Thyroid gland (tissue), 4 donors: ENCODE data around the gene TIAL1. TPM values are rescaled to one million over a fixed set of nuclear protein-coding genes. Genes with fewer than 3 reads are reported as not detected.

Experiments used
- DNase-seq, 2 donors: peaks; one replicate each; pipeline ENCODE4 v3.0.0-alpha.2; 2019
- H3K27ac ChIP-seq, 3 donors: fragments of 200-600 bp; sonication (generic); 1 replicate in 2 of 3; 2 replicates in 1 of 3; pipeline ENCODE4 v1.5.1; 2016 to 2019; ENCODE audit warnings: mild to moderate bottlenecking in 1 of 3, moderate library complexity in 1 of 3
- H3K27me3 ChIP-seq: fragments of 200-600 bp; sonication (generic); one replicate; pipeline ENCODE4 v1.5.1; 2019
- H3K36me3 ChIP-seq, 2 donors: fragments of 200-600 bp; sonication (generic); one replicate each; pipeline ENCODE4 v1.5.1; 2016 to 2019
- H3K4me1 ChIP-seq, 2 donors: fragments of 200-600 bp; sonication (generic); one replicate each; pipeline ENCODE4 v1.5.1; 2017 to 2019
- H3K4me3 ChIP-seq, 3 donors: fragments of 200-600 bp; sonication (generic); replicated peaks in 1 of 3; 1 replicate in 2 of 3; 2 replicates in 1 of 3; pipeline ENCODE4 v1.5.1; 2016; ENCODE audit warnings: mild to moderate bottlenecking in 1 of 3
- H3K9me3 ChIP-seq: fragments of 200-600 bp; sonication (generic); one replicate; pipeline ENCODE4 v1.5.1; 2017
- POLR2A ChIP-seq, 2 donors: fragments of 450-650 bp; IDR thresholded peaks; one replicate each; pipeline ENCODE4 v1.6.1; 2017; ENCODE audit warnings: antibody characterized with exemption in 2 of 2, mild to moderate bottlenecking in 2 of 2, moderate library complexity in 1 of 2
- WGBS, 2 donors: methylation state at CpG; one replicate each; pipeline ENCODE4 v1.1.5; 2017; 5-methylcytosine and 5-hydroxymethylcytosine counted together
- intact Hi-C: fragments of 100-400 bp; cut with DNase I; formaldehyde crosslinking; loops from one replicate; pipeline ENCODE4 v1.15.1; 2023
- total RNA-seq, 4 donors: library from RNA; depleted of rRNA; stranded (reverse); fragments of >200 nt; gene quantifications; one replicate each; pipeline ENCODE4 v1.2.3, GENCODE V29; 2016
- TF ChIP-seq, protein P1 (sequence below), 6 experiments: fragments of 200-600 bp in 3 of 6; fragments of 450-650 bp in 3 of 6; sonication (generic) in 3 of 6; IDR thresholded peaks; one replicate each; pipeline ENCODE4 v1.5.1; 2016 to 2019; ENCODE audit warnings: antibody characterized with exemption in 6 of 6, mild to moderate bottlenecking in 2 of 6, inconsistent platforms in 1 of 6, moderate library complexity in 1 of 6

Gene TIAL1
- total RNA-seq, 4 donors from 2014 or later = 89.3 to 119 (median 95.5) TPM

DNA sequence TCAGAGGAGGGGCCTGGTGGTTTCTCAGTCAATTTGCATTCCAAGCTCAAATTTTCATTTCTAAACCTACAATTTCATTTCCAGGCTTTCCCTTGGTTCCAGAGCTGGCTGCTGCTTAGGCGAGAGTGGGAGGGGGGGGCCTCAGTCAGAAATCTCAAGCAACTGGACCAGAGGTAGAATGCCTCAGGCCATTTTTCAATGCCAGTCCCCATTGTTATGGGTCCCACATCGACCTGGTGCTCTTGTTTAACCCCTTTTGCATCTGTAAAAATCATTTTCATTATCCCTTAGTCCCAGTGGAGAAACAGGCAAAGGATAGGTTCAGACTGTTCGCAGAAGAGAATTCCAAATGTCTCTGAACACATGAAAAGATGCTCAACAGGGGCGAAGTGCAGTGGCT, 40.9 kb upstream of the TIAL1 start:
- Histone ChIP-seq H3K9me3 (no peaks in the 10 kb centered on the region), H3K4me3 (no peak overlapping the region), H3K36me3 (no peaks in the 10 kb centered on the region), H3K4me1 (peaks cover 0 to 8% of the 10 kb centered on the region in 2 donors), H3K27me3 (no peaks in the 10 kb centered on the region), H3K27ac (no peak overlapping the region)
- intact Hi-C loops = no loop called here
- WGBS, 2 donors = 80 to 82% methylated on average over 4 of the region's 4 CpGs
- no peak for DNase-seq
- TF ChIP-seq, protein P1, sequence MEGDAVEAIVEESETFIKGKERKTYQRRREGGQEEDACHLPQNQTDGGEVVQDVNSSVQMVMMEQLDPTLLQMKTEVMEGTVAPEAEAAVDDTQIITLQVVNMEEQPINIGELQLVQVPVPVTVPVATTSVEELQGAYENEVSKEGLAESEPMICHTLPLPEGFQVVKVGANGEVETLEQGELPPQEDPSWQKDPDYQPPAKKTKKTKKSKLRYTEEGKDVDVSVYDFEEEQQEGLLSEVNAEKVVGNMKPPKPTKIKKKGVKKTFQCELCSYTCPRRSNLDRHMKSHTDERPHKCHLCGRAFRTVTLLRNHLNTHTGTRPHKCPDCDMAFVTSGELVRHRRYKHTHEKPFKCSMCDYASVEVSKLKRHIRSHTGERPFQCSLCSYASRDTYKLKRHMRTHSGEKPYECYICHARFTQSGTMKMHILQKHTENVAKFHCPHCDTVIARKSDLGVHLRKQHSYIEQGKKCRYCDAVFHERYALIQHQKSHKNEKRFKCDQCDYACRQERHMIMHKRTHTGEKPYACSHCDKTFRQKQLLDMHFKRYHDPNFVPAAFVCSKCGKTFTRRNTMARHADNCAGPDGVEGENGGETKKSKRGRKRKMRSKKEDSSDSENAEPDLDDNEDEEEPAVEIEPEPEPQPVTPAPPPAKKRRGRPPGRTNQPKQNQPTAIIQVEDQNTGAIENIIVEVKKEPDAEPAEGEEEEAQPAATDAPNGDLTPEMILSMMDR (IDR thresholded peaks at IDR 0.05) = no peak
- no peak for TF ChIP-seq POLR2A (IDR thresholded peaks at IDR 0.05)

DNA sequence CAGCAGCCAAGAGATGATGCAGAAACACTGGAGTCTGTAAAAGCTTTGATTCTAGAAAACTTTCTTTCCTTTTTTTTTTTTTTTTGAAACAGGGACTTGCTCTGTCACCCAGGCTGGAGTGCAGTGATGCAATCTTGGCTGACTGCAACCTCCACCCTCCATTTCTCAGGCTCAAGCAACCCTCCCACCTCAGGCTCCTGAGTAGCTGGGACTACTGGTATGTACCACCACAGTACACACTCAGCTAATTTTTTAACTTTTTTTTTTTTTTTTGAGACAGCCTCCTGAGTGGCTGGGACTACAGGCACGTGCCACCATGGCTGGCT, 37.4 kb upstream of the TIAL1 start:
- DNase-seq = peak; percentile 67 to 70
- TF ChIP-seq, protein P1 (IDR thresholded peaks at IDR 0.05) = no peak
- no peak for TF ChIP-seq POLR2A (IDR thresholded peaks at IDR 0.05)
- Histone ChIP-seq H3K9me3 (no peaks in the 10 kb centered on the region), H3K27me3 (no peaks in the 10 kb centered on the region), H3K4me3 (no peak overlapping the region), H3K27ac (no peak overlapping the region), H3K4me1 (peaks cover 0 to 8% of the 10 kb centered on the region in 2 donors), H3K36me3 (no peaks in the 10 kb centered on the region)
- 40 to 43% methylated on average over 1 of the region's 1 CpG for WGBS, 2 donors
- intact Hi-C loops = no loop called here

DNA sequence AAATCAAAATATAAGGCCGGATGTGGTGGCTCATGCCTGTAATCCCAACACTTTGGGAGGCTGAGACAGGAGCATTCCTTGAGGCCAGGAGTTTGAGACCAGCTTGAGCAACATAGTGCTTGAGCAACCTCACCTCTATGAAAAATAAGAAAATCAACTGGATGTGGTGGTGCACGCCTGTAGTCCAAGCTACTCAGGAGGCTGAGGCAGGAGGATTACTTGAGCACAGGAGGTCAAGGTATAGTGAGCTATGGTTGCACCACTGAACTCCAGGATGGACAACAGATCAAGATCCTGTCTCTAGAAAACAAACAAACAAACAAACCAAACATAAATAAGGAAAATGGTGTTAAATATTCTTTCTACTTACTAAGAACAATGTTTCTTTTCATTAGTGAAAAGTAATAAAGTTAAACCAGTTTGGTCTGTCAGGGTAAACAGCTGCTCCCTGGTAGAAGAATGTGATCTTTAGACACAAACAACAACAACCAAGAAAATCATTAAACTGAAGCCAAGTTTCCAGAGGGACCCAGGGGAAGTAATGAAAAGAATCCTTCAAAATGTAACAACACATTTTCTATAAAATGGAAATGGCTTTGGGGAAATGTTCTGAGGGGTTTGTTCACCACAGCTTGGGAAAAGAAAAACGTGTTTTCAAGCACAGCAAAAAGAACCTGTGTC, 36.9 kb upstream of the TIAL1 start:
- H3K36me3 ChIP-seq = no peaks in the 10 kb centered on the region
- no peak for DNase-seq
- H3K4me3 ChIP-seq = no peak overlapping the region
- H3K9me3 ChIP-seq = no peaks in the 10 kb centered on the region
- TF ChIP-seq, protein P1 (IDR thresholded peaks at IDR 0.05) = no peak
- TF ChIP-seq POLR2A (IDR thresholded peaks at IDR 0.05) = no peak
- no peak overlapping the region for H3K27ac ChIP-seq
- WGBS, 2 donors = 70% methylated on average over 3 of the region's 3 CpGs
- peaks cover 0 to 8% of the 10 kb centered on the region in 2 donors for H3K4me1 ChIP-seq
- H3K27me3 ChIP-seq = no peaks in the 10 kb centered on the region
- intact Hi-C loops = no loop called here

DNA sequence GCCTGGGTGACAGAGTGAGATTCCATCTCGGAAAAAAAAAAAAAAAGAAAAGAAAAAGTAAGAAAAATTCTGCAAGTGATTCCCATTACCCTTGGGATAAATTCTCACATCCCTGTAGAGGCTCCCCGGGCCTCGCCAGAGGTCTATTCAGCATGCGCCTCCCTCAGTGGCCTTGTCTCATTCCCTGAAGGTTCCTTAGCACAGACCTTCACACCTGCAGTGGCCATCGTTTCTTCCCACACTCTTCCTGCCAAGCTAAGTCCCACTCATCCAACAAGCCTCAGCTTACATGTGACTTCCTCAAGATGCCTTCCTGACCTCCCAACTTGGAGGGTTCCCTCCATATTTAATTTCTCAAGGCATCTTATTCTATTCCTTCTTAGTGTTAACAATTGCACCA, 33.5 kb upstream of the TIAL1 start:
- WGBS, 2 donors = 83 to 87% methylated on average over 5 of the region's 5 CpGs
- no peak for TF ChIP-seq POLR2A (IDR thresholded peaks at IDR 0.05)
- TF ChIP-seq, protein P1 (IDR thresholded peaks at IDR 0.05) = no peak
- no peak overlapping the region for H3K4me3 ChIP-seq
- H3K9me3 ChIP-seq = no peaks in the 10 kb centered on the region
- no peaks in the 10 kb centered on the region for H3K36me3 ChIP-seq
- peaks cover 0 to 8% of the 10 kb centered on the region in 2 donors for H3K4me1 ChIP-seq
- no peaks in the 10 kb centered on the region for H3K27me3 ChIP-seq
- intact Hi-C loops = no loop called here
- DNase-seq = no peak
- no peak overlapping the region for H3K27ac ChIP-seq

DNA sequence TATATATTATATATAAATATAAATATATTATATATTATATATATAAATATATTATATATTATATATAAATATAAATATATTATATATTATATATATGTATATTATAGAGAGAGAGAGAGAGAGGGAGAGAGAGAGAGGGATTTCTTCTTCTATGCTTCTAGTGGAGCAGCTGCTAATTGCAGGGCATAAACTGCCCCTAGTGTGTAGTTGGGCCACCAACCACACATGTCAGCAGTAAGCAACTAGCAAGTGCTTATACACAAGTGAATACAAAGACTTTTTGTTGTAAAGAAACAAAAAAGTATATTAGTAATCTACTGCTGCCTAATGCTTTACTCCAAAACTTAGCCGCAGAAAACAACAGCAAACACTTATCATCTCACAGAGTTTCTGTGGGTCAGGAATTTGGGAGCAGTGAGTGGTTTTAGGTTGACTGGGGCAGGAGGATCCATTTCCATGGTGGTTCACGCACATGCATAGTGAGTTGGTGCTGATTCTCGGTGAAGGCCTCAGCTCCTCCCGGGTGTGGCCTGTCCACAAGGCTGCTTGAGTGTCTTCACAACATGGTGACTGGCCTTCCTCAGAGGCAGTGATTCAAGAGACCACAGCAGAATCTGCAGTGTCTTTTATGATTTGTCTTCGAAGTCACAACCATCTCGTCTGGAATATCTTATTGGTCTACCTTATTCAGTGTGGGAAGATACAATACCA, 29.0 kb upstream of the TIAL1 start:
- Histone ChIP-seq H3K9me3 (no peaks in the 10 kb centered on the region), H3K27ac (no peak overlapping the region), H3K27me3 (no peaks in the 10 kb centered on the region), H3K36me3 (no peaks in the 10 kb centered on the region), H3K4me1 (no peaks in the 10 kb centered on the region), H3K4me3 (no peak overlapping the region)
- 95 to 97% methylated on average over 6 of the region's 6 CpGs for WGBS, 2 donors
- TF ChIP-seq, protein P1 (IDR thresholded peaks at IDR 0.05) = no peak
- no peak for TF ChIP-seq POLR2A (IDR thresholded peaks at IDR 0.05)
- intact Hi-C loops = no loop called here
- DNase-seq = no peak
